Stimulated activated CD4-positive, alpha-beta T cell treated with anti-CD3 and anti-CD28 coated beads, TNF-alpha, amount 100 ng/mL, for 24 hours (primary cell): ENCODE measurements around the gene VSIR.

Experiments used
- DNase-seq, 3 experiments: peaks; one replicate each; pipeline ENCODE4 v3.0.0-alpha.2; 2020; ENCODE audit warnings: low read depth in 3 of 3

The VSIR gene

GRCh38 chr10:71747039-71747531 is 26.2 kb downstream of the VSIR start:
- DNase-seq, result no peak

GRCh38 chr10:71746344-71747037 is 26.8 kb downstream of the VSIR start:
- DNase-seq, result peak in 1 of 3 experiments; percentile 38

- no peak for DNase-seq
Observed at GRCh38 chr10:71745664-71746250, 27.6 kb downstream of the VSIR start.

- no peak for DNase-seq
Observed at GRCh38 chr10:71744897-71745663, 28.2 kb downstream of the VSIR start.

- DNase-seq, result no peak
Observed at GRCh38 chr10:71743866-71744265, 29.5 kb downstream of the VSIR start.

GRCh38 chr10:71743089-71743838 is 30.1 kb downstream of the VSIR start:
- DNase-seq, result no peak

GRCh38 chr10:71742301-71743088 is 30.8 kb downstream of the VSIR start:
- no peak for DNase-seq

GRCh38 chr10:71741671-71742070 is 31.6 kb downstream of the VSIR start:
- no peak for DNase-seq

GRCh38 chr10:71741029-71741428 is 32.3 kb downstream of the VSIR start:
- no peak for DNase-seq

- DNase-seq, result no peak
Observed at GRCh38 chr10:71740069-71740653, 33.2 kb downstream of the VSIR start.

- no peak for DNase-seq
Observed at GRCh38 chr10:71739358-71739900, 33.9 kb downstream of the VSIR start.

GRCh38 chr10:71737834-71738197 is 35.5 kb downstream of the VSIR start:
- DNase-seq, result no peak

GRCh38 chr10:71737001-71737833 is 36.1 kb downstream of the VSIR start:
- peak in 1 of 3 experiments; percentile 61 for DNase-seq

GRCh38 chr10:71736570-71736952 is 36.8 kb downstream of the VSIR start:
- no peak for DNase-seq

GRCh38 chr10:71735709-71736569 is 37.4 kb downstream of the VSIR start:
- peak in 1 of 3 experiments; percentile 60 for DNase-seq

- no peak for DNase-seq
Observed at GRCh38 chr10:71734797-71735196, 38.5 kb downstream of the VSIR start.

- DNase-seq, result no peak
Observed at GRCh38 chr10:71731791-71732190, 41.5 kb downstream of the VSIR start.

- no peak for DNase-seq
Observed at GRCh38 chr10:71729161-71729636, 44.1 kb downstream of the VSIR start.
